Mesenchymal stem cell (in vitro differentiated cells and primary cell): ENCODE data around the gene KIF26B.
"Not testable (repeated sequence)": the region's sequence is repeated elsewhere in the genome, so short reads cannot be mapped to it uniquely, and the experiment has no call there.

Experiments
- DNase-seq: peaks from one replicate; pipeline ENCODE4 v3.0.0-alpha.2; 2013
- H2AFZ ChIP-seq: one replicate; pipeline ENCODE4 v1.6.1; 2013; ENCODE audit warnings: low read depth, mild to moderate bottlenecking, control low read depth, inconsistent platforms, low read length, moderate library complexity
- H2AK5ac ChIP-seq: 2 replicates; pipeline ENCODE4 v1.6.1; 2013; ENCODE audit warnings: low read length, moderate library complexity, mild to moderate bottlenecking, inconsistent platforms; ENCODE audit not compliant: severe bottlenecking
- H2BK120ac ChIP-seq: one replicate; pipeline ENCODE4 v1.6.1; 2013; ENCODE audit warnings: low read depth, mild to moderate bottlenecking, inconsistent platforms, low read length, moderate library complexity
- H2BK12ac ChIP-seq, 2 experiments: one replicate each; pipeline ENCODE4 v1.6.1; 2013; ENCODE audit warnings: inconsistent platforms in 2 of 2, low read length in 2 of 2, mild to moderate bottlenecking in 2 of 2, moderate library complexity in 2 of 2, control low read depth in 1 of 2
- H2BK15ac ChIP-seq: one replicate; pipeline ENCODE4 v1.6.1; 2013; ENCODE audit warnings: mild to moderate bottlenecking, low read depth, inconsistent platforms; ENCODE audit not compliant: poor library complexity, severe bottlenecking
- H2BK5ac ChIP-seq: 2 replicates; pipeline ENCODE4 v1.6.1; 2013; ENCODE audit warnings: low read depth, mild to moderate bottlenecking, low read length, control low read depth, inconsistent platforms; ENCODE audit not compliant: poor library complexity, severe bottlenecking
- H3K14ac ChIP-seq, 2 experiments: one replicate each; pipeline ENCODE4 v1.6.1; 2013; ENCODE audit warnings: inconsistent platforms in 2 of 2, low read length in 2 of 2, control low read depth in 1 of 2, mild to moderate bottlenecking in 1 of 2, moderate library complexity in 1 of 2
- H3K18ac ChIP-seq, 2 experiments: one replicate each; pipeline ENCODE4 v1.6.1; 2013; ENCODE audit warnings: inconsistent platforms in 2 of 2, low read length in 2 of 2, control low read depth in 1 of 2, low read depth in 1 of 2, mild to moderate bottlenecking in 1 of 2
- H3K23ac ChIP-seq, 2 experiments: one replicate each; pipeline ENCODE4 v1.6.1; 2013; ENCODE audit warnings: inconsistent platforms in 2 of 2, low read length in 2 of 2, mild to moderate bottlenecking in 2 of 2, moderate library complexity in 2 of 2, control low read depth in 1 of 2
- H3K27ac ChIP-seq: 2 replicates; pipeline ENCODE4 v1.5.1; 2013; ENCODE audit warnings: mild to moderate bottlenecking, moderate library complexity, low read length, control low read depth, inconsistent platforms; ENCODE audit not compliant: poor library complexity, severe bottlenecking
- H3K27me3 ChIP-seq, 2 experiments: 2 replicates each; pipeline versions ENCODE4 v1.6.1 to v1.7.0; 2013; ENCODE audit warnings: low read length in 2 of 2, mild to moderate bottlenecking in 2 of 2, moderate library complexity in 2 of 2, control low read depth in 1 of 2, inconsistent platforms in 1 of 2; ENCODE audit not compliant: control insufficient read depth in 1 of 2, insufficient read depth in 1 of 2
- H3K36me3 ChIP-seq, 2 experiments: 2 replicates each; pipeline versions ENCODE4 v1.6.1 to v1.7.0; 2013; ENCODE audit warnings: low read length in 2 of 2, control low read depth in 1 of 2, inconsistent platforms in 1 of 2, low read depth in 1 of 2, mild to moderate bottlenecking in 1 of 2; ENCODE audit not compliant: insufficient read depth in 2 of 2, control insufficient read depth in 1 of 2
- H3K4ac ChIP-seq, 2 experiments: one replicate each; pipeline ENCODE4 v1.6.1; 2013; ENCODE audit warnings: inconsistent platforms in 2 of 2, low read length in 2 of 2, mild to moderate bottlenecking in 2 of 2, moderate library complexity in 2 of 2, control low read depth in 1 of 2, low read depth in 1 of 2
- H3K4me1 ChIP-seq: 2 replicates; pipeline ENCODE4 v1.6.1; 2013; ENCODE audit warnings: low read depth, low read length, control low read depth; ENCODE audit not compliant: control insufficient read depth, insufficient read depth
- H3K4me2 ChIP-seq: 2 replicates; pipeline ENCODE4 v1.6.1; 2013; ENCODE audit warnings: low read length, mild to moderate bottlenecking, inconsistent platforms; ENCODE audit not compliant: poor library complexity, severe bottlenecking
- H3K4me3 ChIP-seq, 2 experiments: 2 replicates each; pipeline versions ENCODE4 v1.5.1 to v1.7.0; 2013; ENCODE audit warnings: low read length in 2 of 2, mild to moderate bottlenecking in 2 of 2, control low read depth in 1 of 2, low read depth in 1 of 2; ENCODE audit not compliant: insufficient read depth in 1 of 2
- H3K79me1 ChIP-seq: replicated peaks from 2 replicates; pipeline ENCODE4 v1.6.1; 2013; ENCODE audit warnings: mild to moderate bottlenecking, control low read depth, low read length, inconsistent platforms; ENCODE audit not compliant: poor library complexity, severe bottlenecking
- H3K9ac ChIP-seq: 2 replicates; pipeline ENCODE4 v1.7.0; 2013; ENCODE audit warnings: mild to moderate bottlenecking, low read length, moderate library complexity
- H3K9me3 ChIP-seq: 2 replicates; pipeline ENCODE4 v1.7.0; 2013; ENCODE audit warnings: mild to moderate bottlenecking, low read length; ENCODE audit not compliant: control insufficient read depth
- H4K8ac ChIP-seq: one replicate; pipeline ENCODE4 v1.6.1; 2013; ENCODE audit warnings: inconsistent platforms, mild to moderate bottlenecking, low read length, moderate library complexity
- H4K91ac ChIP-seq: one replicate; pipeline ENCODE4 v1.6.1; 2013; ENCODE audit warnings: mild to moderate bottlenecking, low read length, inconsistent platforms
- WGBS: methylation state at CpG from one replicate; pipeline ENCODE4 v1.1.7; 2013; ENCODE audit warnings: mixed read lengths; 5-methylcytosine and 5-hydroxymethylcytosine counted together

KIF26B gene

GRCh38 chr1:245334235-245334634 is 179.4 kb downstream of the KIF26B start:
- Histone ChIP-seq H2AFZ (no peak overlapping the region), H3K4me2 (no peak overlapping the region), H3K27me3 (peaks cover 0 to 15% of the 10 kb centered on the region in 2 experiments), H2BK5ac (no peak overlapping the region), H3K9me3 (no peaks in the 10 kb centered on the region), H2BK15ac (no peak overlapping the region), H3K36me3 (no peaks in the 10 kb centered on the region), H3K9ac (no peak overlapping the region), H3K18ac (no peak overlapping the region), H2BK12ac (no peak overlapping the region), H3K79me1 (no peaks in the 10 kb centered on the region), H3K23ac (no peak overlapping the region), H3K4ac (no peak overlapping the region), H3K14ac (no peak overlapping the region), H2BK120ac (no peak overlapping the region), H4K8ac (no peak overlapping the region), H3K4me1 (peaks cover 3% of the 10 kb centered on the region), H3K27ac (no peak overlapping the region), H4K91ac (no peak overlapping the region), H2AK5ac (no peak overlapping the region), H3K4me3 (no peak overlapping the region)
- DNase-seq: no peak
- WGBS: 63% methylated on average over 4 of the region's 4 CpGs

- Histone ChIP-seq H2AFZ (no peak overlapping the region), H2AK5ac (no peak overlapping the region), H3K9ac (no peak overlapping the region), H3K27me3 (peaks cover 0 to 15% of the 10 kb centered on the region in 2 experiments), H2BK12ac (no peak overlapping the region), H3K14ac (no peak overlapping the region), H3K9me3 (no peaks in the 10 kb centered on the region), H4K91ac (peak overlapping the region; percentile 35), H3K36me3 (no peaks in the 10 kb centered on the region), H3K4me2 (no peak overlapping the region), H3K4ac (no peak overlapping the region), H2BK5ac (no peak overlapping the region), H4K8ac (no peak overlapping the region), H3K27ac (no peak overlapping the region), H3K18ac (peak overlapping the region in 1 of 2 experiments; percentile 11), H3K4me3 (no peak overlapping the region), H3K23ac (no peak overlapping the region), H2BK120ac (no peak overlapping the region), H3K79me1 (no peaks in the 10 kb centered on the region), H3K4me1 (peaks cover 2% of the 10 kb centered on the region), H2BK15ac (no peak overlapping the region)
- 99% methylated on average over 9 of the region's 9 CpGs for WGBS
- DNase-seq: no peak
Measured at GRCh38 chr1:245334827-245335490, 180.2 kb downstream of the KIF26B start.

DNA sequence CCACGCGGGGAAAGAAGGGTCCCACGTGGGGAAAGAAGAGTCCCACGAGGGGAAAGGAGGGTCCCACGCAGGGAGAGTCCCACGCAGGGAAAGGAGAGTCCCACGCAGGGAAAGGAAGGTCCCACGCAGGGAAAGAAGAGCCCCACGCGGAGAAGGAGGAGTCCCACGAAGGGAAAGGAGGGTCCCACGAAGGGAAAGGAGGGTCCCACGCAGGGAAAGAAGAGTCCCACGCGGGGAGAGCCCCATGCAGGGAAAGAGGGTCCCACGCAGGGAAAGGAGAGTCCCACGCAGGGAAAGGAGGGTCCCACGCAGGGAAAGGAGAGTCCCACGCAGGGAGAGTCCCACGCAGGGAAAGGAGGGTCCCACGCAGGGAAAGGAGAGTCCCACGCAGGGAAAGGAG is 180.9 kb downstream of the KIF26B start:
- not testable (repeated sequence) for DNase-seq, H2BK15ac ChIP-seq, H3K4me2 ChIP-seq, H3K27ac ChIP-seq, H3K4me1 ChIP-seq, H2AFZ ChIP-seq, H2BK5ac ChIP-seq, H2AK5ac ChIP-seq, H3K9ac ChIP-seq, H3K4ac ChIP-seq, H3K79me1 ChIP-seq, H3K18ac ChIP-seq, H4K91ac ChIP-seq, H3K36me3 ChIP-seq, H4K8ac ChIP-seq, H3K9me3 ChIP-seq, H2BK120ac ChIP-seq, H2BK12ac ChIP-seq, H3K4me3 ChIP-seq, H3K23ac ChIP-seq, H3K14ac ChIP-seq
- WGBS: 90% methylated on average over 22 of the region's 22 CpGs
- H3K27me3 ChIP-seq: peaks cover 0 to 15% of the 10 kb centered on the region in 2 experiments

- no peak overlapping the region for H3K4me3 ChIP-seq
- H2AFZ ChIP-seq: no peak overlapping the region
- no peak overlapping the region for H4K91ac ChIP-seq
- no peak overlapping the region for H4K8ac ChIP-seq
- no peak overlapping the region for H2BK120ac ChIP-seq
- no peaks in the 10 kb centered on the region for H3K9me3 ChIP-seq
- H2BK5ac ChIP-seq: no peak overlapping the region
- H3K79me1 ChIP-seq: no peaks in the 10 kb centered on the region
- peaks cover 2% of the 10 kb centered on the region for H3K4me1 ChIP-seq
- no peak overlapping the region for H2BK15ac ChIP-seq
- no peak overlapping the region for H3K4me2 ChIP-seq
- H3K14ac ChIP-seq: no peak overlapping the region
- H3K27ac ChIP-seq: no peak overlapping the region
- no peak for DNase-seq
- H3K9ac ChIP-seq: no peak overlapping the region
- no peaks in the 10 kb centered on the region for H3K36me3 ChIP-seq
- H3K23ac ChIP-seq: no peak overlapping the region
- H3K27me3 ChIP-seq: peaks cover 0 to 15% of the 10 kb centered on the region in 2 experiments
- no peak overlapping the region for H3K4ac ChIP-seq
- H2BK12ac ChIP-seq: peak overlapping the region in 1 of 2 experiments; percentile 46
- WGBS: 94% methylated on average over 22 of the region's 22 CpGs
- peak overlapping the region in 1 of 2 experiments; percentile 37 for H3K18ac ChIP-seq
- no peak overlapping the region for H2AK5ac ChIP-seq
Measured at GRCh38 chr1:245336149-245336983, 181.6 kb downstream of the KIF26B start.
